WTC11 (cell line): ENCODE data around the gene BATF2. TPM values are rescaled to one million over a fixed set of nuclear protein-coding genes. Genes with fewer than 3 reads are reported as not detected.

Experiments
- AFF4 ChIP-seq: sonication (generic); formaldehyde crosslinking; IDR thresholded peaks from 2 replicates; pipeline ENCODE4 v1.8.1; 2023; ENCODE audit warnings: mild to moderate bottlenecking, missing genetic modification reagents, borderline replicate concordance
- ATF3 ChIP-seq: sonication (generic); formaldehyde crosslinking; conservative IDR thresholded peaks from 2 replicates; pipeline ENCODE4 v1.8.1; 2022; ENCODE audit warnings: mild to moderate bottlenecking, missing genetic modification reagents
- FOXK1 ChIP-seq: sonication (generic); formaldehyde crosslinking; IDR thresholded peaks from 2 replicates; pipeline ENCODE4 v1.8.0; 2022; ENCODE audit warnings: mild to moderate bottlenecking, moderate library complexity, missing genetic modification reagents
- GABPB1 ChIP-seq: sonication (generic); formaldehyde crosslinking; IDR thresholded peaks from 2 replicates; pipeline ENCODE4 v1.8.1; 2023; ENCODE audit warnings: mild to moderate bottlenecking, missing genetic modification reagents
- GRHL2 ChIP-seq: fragments of 250-450 bp; sonication (Bioruptor Pico); IDR thresholded peaks from 2 replicates; pipeline ENCODE4 v1.8.0; 2022; ENCODE audit warnings: mild to moderate bottlenecking, moderate library complexity; ENCODE audit not compliant: insufficient replicate concordance, severe bottlenecking
- HMGXB4 ChIP-seq: sonication (generic); formaldehyde crosslinking; IDR thresholded peaks from 2 replicates; pipeline ENCODE4 v1.8.1; 2023; ENCODE audit warnings: mild to moderate bottlenecking, moderate library complexity, missing genetic modification reagents
- IRF1 ChIP-seq: sonication (generic); formaldehyde crosslinking; IDR thresholded peaks from 2 replicates; pipeline ENCODE4 v1.8.0; 2023; ENCODE audit warnings: missing genetic modification reagents
- NR3C1 ChIP-seq: sonication (generic); formaldehyde crosslinking; conservative IDR thresholded peaks from 2 replicates; pipeline ENCODE4 v1.8.1; 2023; ENCODE audit warnings: low read depth, mild to moderate bottlenecking, missing genetic modification reagents
- PRDM15 ChIP-seq: sonication (generic); formaldehyde crosslinking; IDR thresholded peaks from 2 replicates; pipeline ENCODE4 v1.8.0; 2022; ENCODE audit warnings: missing genetic modification reagents
- RELA ChIP-seq: sonication (generic); formaldehyde crosslinking; IDR thresholded peaks from 2 replicates; pipeline ENCODE4 v1.8.1; 2022; ENCODE audit warnings: missing genetic modification reagents, mild to moderate bottlenecking, borderline replicate concordance
- TEAD4 ChIP-seq: sonication (generic); formaldehyde crosslinking; IDR thresholded peaks from 2 replicates; pipeline ENCODE4 v1.8.0; 2022; ENCODE audit warnings: mild to moderate bottlenecking, missing genetic modification reagents
- TP53 ChIP-seq: sonication (generic); formaldehyde crosslinking; IDR thresholded peaks from 2 replicates; pipeline ENCODE4 v1.8.1; 2023; ENCODE audit warnings: mild to moderate bottlenecking, missing genetic modification reagents
- USF2 ChIP-seq: sonication (generic); formaldehyde crosslinking; IDR thresholded peaks from 2 replicates; pipeline ENCODE4 v1.8.1; 2023; ENCODE audit warnings: mild to moderate bottlenecking, missing genetic modification reagents, moderate library complexity
- ZBTB21 ChIP-seq: sonication (generic); formaldehyde crosslinking; IDR thresholded peaks from 2 replicates; pipeline ENCODE4 v1.8.1; 2023; ENCODE audit warnings: mild to moderate bottlenecking, missing genetic modification reagents, borderline replicate concordance
- ZNF219 ChIP-seq: sonication (generic); formaldehyde crosslinking; IDR thresholded peaks from 2 replicates; pipeline ENCODE4 v1.8.0; 2023; ENCODE audit warnings: missing genetic modification reagents, mild to moderate bottlenecking, borderline replicate concordance
- ZNF232 ChIP-seq: sonication (generic); formaldehyde crosslinking; IDR thresholded peaks from 2 replicates; pipeline ENCODE4 v1.8.0; 2022; ENCODE audit warnings: mild to moderate bottlenecking, missing genetic modification reagents
- ZNF263 ChIP-seq: sonication (generic); formaldehyde crosslinking; IDR thresholded peaks from 2 replicates; pipeline ENCODE4 v1.8.1; 2022; ENCODE audit warnings: low read depth, mild to moderate bottlenecking, moderate library complexity, missing genetic modification reagents
- ZNF396 ChIP-seq: fragments of 250-450 bp; sonication (Bioruptor Pico); IDR thresholded peaks from 2 replicates; pipeline ENCODE4 v1.8.0; 2021; ENCODE audit warnings: mild to moderate bottlenecking, moderate library complexity, borderline replicate concordance
- ZNF532 ChIP-seq: fragments of 250-450 bp; sonication (Bioruptor Pico); IDR thresholded peaks from 2 replicates; pipeline ENCODE4 v1.9.0; 2021; ENCODE audit warnings: mild to moderate bottlenecking, borderline replicate concordance
- total RNA-seq: library from RNA; stranded (reverse); gene quantifications from 3 replicates; pipeline ENCODE4 v1.2.3, GENCODE V29; 2021

BATF2 gene
- total RNA-seq, 1 experiment from 2014 or later = 1.3 TPM

- no peak for TF ChIP-seq AFF4 (CRISPR knock-in tag)
- no peak for TF ChIP-seq ATF3 (CRISPR knock-in tag)
- no peak for TF ChIP-seq ZNF219
- TF ChIP-seq TP53 (CRISPR knock-in tag) = peak; percentile 94
- no peak for TF ChIP-seq GRHL2 (CRISPR knock-in tag)
- TF ChIP-seq IRF1 (CRISPR knock-in tag) = 0 out of 2 replicates have a peak, but pooled peaks have one; percentile 49
- TF ChIP-seq PRDM15 (CRISPR knock-in tag) = 0 out of 2 replicates have a peak, but pooled peaks have one; percentile 20
- peak; percentile 39 for TF ChIP-seq USF2 (CRISPR knock-in tag)
- TF ChIP-seq RELA (CRISPR knock-in tag) = peak; percentile 92; the same call in 1 of the 2 replicates
- TF ChIP-seq NR3C1 = no peak; the same call in 1 of the 2 replicates
- no peak for TF ChIP-seq ZNF396 (CRISPR knock-in tag)
- peak; percentile 24 for TF ChIP-seq FOXK1 (CRISPR knock-in tag)
- TF ChIP-seq ZBTB21 (CRISPR knock-in tag) = no peak
- TF ChIP-seq ZNF263 (CRISPR knock-in tag) = peak; percentile 76
- TF ChIP-seq ZNF532 (CRISPR knock-in tag) = no peak
- no peak for TF ChIP-seq GABPB1 (CRISPR knock-in tag)
- peak; percentile 89 for TF ChIP-seq HMGXB4 (CRISPR knock-in tag)
- no peak for TF ChIP-seq ZNF232
- no peak for TF ChIP-seq TEAD4 (CRISPR knock-in tag)
These were observed 44.3 kb upstream of the BATF2 start, which contains the start of gene SAC3D1 (continued) for GRCh38 chr11:65040847-65041622.
